Left renal pelvis (tissue), 4 donors: Measurements from ENCODE around the gene TIMELESS. TPM values are rescaled to one million over a fixed set of nuclear protein-coding genes. Genes with fewer than 3 reads are reported as not detected.
A peak's percentile ranks its signal among the peaks of the same experiment; 100 is the strongest.
"Not testable (repeated sequence)": the region's sequence is repeated elsewhere in the genome, so short reads cannot be mapped to it uniquely, and the experiment has no call there.

Source experiments
- DNase-seq, 4 donors: peaks; one replicate each; pipeline ENCODE4 v3.0.0-alpha.2; 2013; ENCODE audit warnings: low read depth in 4 of 4, low spot score in 3 of 4
- polyA plus RNA-seq, 4 donors: library from polyadenylated mRNA; unstranded; fragments of 120-200 nt; gene quantifications; one replicate each; pipeline ENCODE4 v1.2.1, GENCODE V29; 2013; ENCODE audit not compliant: insufficient read length in 4 of 4

TIMELESS gene
- polyA plus RNA-seq, 4 donors: 22.4 to 45.4 (median 38.4) TPM

GRCh38 chr12:56413392-56413791 lies 35.8 kb downstream of the TIMELESS start:
- DNase-seq: no peak

DNA sequence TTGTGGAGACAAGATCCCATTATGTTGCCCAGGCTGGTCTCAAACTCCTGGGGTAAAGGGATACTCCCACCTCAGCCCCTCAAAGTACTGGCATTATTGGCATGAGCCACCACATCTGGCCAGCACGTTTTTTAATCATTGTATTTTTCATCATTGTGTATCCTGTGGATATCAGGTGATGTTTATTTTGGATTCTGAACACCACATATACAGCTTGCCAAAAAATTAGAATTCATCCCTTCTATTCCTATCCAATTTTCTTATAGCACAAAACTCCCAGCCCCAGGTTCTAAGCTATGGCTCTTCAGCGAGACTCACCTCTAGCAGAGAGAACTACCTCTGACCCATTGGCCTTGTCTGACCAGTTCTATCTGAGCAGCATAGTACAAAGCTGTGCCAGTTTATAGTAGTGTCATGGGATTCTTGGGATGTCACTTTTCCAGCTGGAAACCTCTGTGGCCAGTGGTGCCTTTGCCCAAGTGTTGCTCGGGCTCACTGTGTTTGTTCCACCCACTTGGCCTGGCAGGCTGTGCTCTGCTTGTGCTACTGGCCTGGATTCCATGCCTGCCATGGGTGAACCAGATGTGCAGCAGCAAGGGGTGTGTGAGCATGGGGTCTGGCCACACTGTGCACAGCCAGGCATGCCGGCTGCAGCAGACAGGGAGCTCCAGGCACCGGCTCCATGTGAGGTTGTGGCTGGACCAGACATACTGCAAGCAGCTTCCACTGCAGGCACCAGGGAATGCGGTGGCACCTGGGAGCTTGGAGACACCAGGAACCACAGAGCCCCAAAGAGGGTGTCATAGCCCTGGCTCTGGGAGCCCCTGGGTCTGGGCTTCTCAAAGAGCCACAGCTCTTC lies 37.2 kb downstream of the TIMELESS start:
- DNase-seq: no peak

- no peak for DNase-seq
These were observed 38.5 kb downstream of the TIMELESS start for GRCh38 chr12:56410768-56411167.

GRCh38 chr12:56408799-56409417 lies 40.3 kb downstream of the TIMELESS start:
- no peak for DNase-seq

DNA sequence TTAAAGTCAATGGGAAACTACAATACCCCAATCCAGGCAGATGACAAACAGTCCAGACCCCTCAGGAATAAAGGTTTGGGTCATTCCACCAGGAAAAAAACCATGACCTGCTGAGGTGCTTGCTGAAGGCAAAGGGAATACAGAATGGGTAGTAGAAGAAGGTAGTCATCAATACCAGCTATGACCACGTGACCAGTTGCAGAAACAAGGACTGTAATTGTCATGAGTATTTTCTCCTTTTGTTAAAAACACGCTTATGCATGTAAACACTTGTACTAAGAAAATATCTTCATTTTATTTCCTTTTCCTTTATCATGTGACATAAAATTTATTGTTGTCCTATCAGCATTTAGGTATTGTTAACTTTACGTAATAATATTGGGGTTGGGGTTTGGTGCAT lies 45.0 kb downstream of the TIMELESS start:
- DNase-seq: not testable (repeated sequence)

DNA sequence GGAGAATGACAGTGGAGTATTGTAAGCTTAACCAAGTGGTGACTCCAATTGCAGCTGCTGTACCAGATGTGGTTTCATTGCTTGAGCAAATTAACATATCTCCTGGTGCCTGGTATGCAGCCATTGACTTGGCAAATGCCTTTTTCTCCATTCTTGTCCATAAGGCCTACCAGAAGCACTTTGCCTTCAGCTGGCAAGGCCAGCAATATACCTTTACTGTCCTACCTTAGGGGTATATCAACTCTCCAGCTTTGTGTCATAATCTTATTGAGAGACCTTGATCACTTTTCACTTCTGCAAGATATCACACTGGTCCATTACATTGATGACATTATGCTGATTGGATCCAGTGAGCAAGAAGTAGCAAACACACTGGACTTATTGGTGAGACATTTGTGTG lies 47.6 kb downstream of the TIMELESS start:
- DNase-seq: not testable (repeated sequence)

GRCh38 chr12:56401125-56401524 lies 48.1 kb downstream of the TIMELESS start:
- not testable (repeated sequence) for DNase-seq

DNA sequence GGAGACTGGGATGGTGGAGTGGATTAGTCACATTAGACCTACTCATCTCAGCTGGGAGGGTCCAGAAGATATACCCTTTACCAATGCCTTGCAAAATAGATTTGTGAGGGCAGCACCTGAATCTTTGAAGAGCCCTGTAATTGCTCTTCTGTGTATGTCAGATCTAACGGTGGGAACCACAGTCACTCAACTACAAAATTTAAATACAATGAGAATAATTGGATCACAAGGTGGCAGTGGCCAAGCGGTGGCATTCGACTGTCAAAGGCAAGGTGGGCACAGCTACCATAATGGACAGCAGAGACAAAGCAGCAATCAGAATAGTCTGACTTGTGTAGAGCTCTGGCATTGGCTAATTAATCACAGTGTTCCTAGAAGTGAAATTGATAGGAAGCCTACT lies 49.8 kb downstream of the TIMELESS start:
- not testable (repeated sequence) for DNase-seq

GRCh38 chr12:56398324-56398723 lies 50.9 kb downstream of the TIMELESS start:
- DNase-seq: no peak

GRCh38 chr12:56392331-56392730 lies 56.9 kb downstream of the TIMELESS start:
- no peak for DNase-seq

- no peak for DNase-seq
These were observed 57.5 kb downstream of the TIMELESS start for GRCh38 chr12:56391721-56392120.

- peak in 1 of 4 donors; percentile 27 for DNase-seq
These were observed 59.8 kb downstream of the TIMELESS start for GRCh38 chr12:56389412-56389811.

GRCh38 chr12:56387152-56387736 lies 62.0 kb downstream of the TIMELESS start:
- peak in 1 of 4 donors; percentile 12 for DNase-seq

DNA sequence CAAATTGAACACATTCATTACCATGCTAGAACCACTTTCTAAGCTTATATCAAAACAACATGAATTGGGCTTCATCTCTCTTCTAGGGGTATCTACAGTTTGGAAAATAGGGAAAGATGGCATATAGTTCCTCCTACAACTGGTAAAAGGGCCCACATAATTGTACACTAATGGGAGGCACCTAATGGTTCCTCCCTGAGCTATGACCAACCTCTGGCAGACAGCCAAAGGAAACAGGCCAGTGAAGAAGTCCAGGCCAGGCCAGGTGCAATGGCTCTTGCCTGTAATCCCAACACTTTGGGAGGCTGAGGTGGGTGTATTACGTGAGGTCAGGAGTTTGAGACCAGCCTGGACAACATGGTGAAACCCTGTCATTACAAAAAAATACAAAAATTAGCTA lies 63.4 kb downstream of the TIMELESS start:
- no peak for DNase-seq

DNA sequence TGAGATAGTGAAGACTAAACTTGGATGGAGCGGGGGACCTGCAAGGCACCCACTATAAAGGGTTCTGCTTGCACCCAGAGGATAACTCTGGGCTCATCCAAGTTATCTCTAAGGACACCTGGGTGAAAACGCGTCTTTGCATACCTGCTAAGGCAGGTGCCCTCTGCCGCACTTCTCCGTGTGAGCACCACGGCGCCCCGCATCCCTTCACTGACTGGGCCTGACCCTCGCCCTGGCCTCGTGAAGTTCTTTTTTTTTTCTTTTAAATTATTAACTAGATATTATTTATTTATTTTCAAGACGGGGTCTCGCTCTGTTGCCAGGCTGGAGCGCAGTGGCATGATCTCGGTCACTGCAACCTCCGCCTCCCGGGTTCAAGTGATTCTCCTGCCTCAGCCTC lies 66.6 kb downstream of the TIMELESS start:
- DNase-seq: no peak

- no peak for DNase-seq
These were observed 71.3 kb downstream of the TIMELESS start for GRCh38 chr12:56377989-56378316.

DNA sequence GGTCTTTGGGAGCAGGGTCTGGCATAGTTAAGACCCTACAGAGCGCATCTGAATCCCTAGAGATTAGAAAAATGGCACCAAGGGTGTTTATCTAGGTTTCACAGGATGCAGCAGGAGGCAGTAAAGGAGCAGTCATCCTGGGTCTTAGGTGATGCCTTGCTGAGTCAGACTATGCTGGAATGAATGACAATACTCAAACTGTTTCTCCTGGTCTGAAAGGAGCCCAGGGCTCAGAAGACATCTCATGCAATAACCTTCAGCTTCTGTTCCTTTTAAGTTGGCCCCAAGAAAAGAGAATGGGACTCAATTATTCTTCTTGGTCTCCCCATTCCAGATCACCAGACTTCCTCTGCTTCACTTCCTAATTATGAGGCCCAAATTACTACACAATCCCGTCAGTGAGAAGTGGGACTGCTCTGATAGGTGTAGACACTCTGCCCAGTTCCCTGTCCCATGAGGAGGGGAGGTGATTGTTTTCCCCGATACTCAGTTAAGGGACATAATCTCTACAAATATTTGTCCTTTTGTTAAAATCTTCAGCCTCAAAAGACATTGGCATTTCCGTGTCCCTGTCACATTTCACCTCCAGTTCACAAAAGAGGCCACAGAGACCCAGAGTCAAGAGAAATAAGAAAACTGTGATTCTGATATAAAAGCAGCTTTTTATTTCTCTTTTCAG lies 71.8 kb downstream of the TIMELESS start:
- no peak for DNase-seq

GRCh38 chr12:56375598-56376434 lies 73.4 kb downstream of the TIMELESS start:
- no peak for DNase-seq

DNA sequence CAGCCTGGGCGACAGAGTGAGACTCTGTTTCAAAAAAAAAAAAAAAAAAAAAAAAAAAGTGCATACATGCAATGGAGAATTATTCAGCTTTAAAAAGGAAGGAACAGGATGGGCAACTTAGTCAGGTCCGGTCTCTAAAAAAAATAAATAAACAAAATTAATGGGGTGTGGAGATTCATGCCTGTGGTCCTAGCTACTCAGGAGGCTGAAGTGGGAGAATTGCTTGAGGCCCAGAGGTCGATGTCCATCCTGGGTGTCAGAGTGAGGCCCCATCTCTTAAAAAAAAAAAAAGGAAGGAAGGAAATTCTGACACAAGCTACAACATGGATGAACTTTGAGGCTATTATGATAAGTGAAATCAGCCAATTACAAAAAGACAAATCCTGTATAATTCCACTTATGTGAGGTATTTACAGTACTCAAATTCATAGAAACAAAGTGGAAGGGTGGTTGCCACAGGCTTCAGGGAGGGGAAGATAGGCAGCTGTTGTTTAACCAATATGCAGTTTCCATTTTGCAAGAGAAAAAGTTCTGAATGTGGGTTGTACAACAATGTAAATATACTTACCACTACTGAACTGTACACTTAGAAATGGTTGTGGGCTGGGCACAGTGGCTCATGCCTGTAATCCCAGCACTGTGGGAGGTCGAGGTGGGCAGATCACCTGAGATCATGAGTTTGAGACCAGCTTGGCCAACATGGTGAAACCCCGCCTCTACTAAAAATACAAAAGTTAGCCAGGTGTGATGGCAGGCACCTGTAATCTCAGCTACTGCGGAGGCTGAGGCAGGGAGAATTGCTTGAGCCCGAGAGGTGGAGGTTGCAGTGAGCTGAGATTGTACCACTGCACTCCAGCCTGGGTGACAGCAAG lies 74.3 kb downstream of the TIMELESS start:
- DNase-seq: no peak
